ENCODE data around the gene SCYL3.

Gene SCYL3

GRCh38 chr1:169904834-169905233 lies 11.1 kb upstream of the SCYL3 start:
- TF ChIP-seq POLR2A (IDR thresholded peaks at IDR 0.05; ENCODE audit: extremely low read depth, insufficient read length) = no peak
- no peak for TF ChIP-seq MYC (IDR thresholded peaks at IDR 0.05; ENCODE audit: low read depth, low read length)
- TF ChIP-seq MAX (IDR thresholded peaks at IDR 0.05; ENCODE audit: low read depth, low read length) = no peak
- TF ChIP-seq CTCF (IDR thresholded peaks at IDR 0.05; ENCODE audit: low read depth, low read length) = no peak
- H3K4me3 ChIP-seq (ENCODE audit: low read depth, low read length) = no peak overlapping the region
- no peak for DNase-seq (ENCODE audit: low read depth)

GRCh38 chr1:169902751-169903150 lies 9.1 kb upstream of the SCYL3 start:
- no peak overlapping the region for H3K4me3 ChIP-seq (ENCODE audit: low read depth, low read length)
- DNase-seq (ENCODE audit: low read depth) = no peak
- TF ChIP-seq POLR2A (IDR thresholded peaks at IDR 0.05; ENCODE audit: extremely low read depth, insufficient read length) (no peak), CTCF (IDR thresholded peaks at IDR 0.05; ENCODE audit: low read depth, low read length) (no peak), MAX (IDR thresholded peaks at IDR 0.05; ENCODE audit: low read depth, low read length) (no peak), MYC (IDR thresholded peaks at IDR 0.05; ENCODE audit: low read depth, low read length) (no peak)

- H3K4me3 ChIP-seq (ENCODE audit: low read depth, low read length) = no peak overlapping the region
- TF ChIP-seq CTCF (IDR thresholded peaks at IDR 0.05; ENCODE audit: low read depth, low read length) = no peak
- no peak for TF ChIP-seq MAX (IDR thresholded peaks at IDR 0.05; ENCODE audit: low read depth, low read length)
- TF ChIP-seq POLR2A (IDR thresholded peaks at IDR 0.05; ENCODE audit: extremely low read depth, insufficient read length) = no peak
- no peak for TF ChIP-seq MYC (IDR thresholded peaks at IDR 0.05; ENCODE audit: low read depth, low read length)
- DNase-seq (ENCODE audit: low read depth) = no peak
Observed at GRCh38 chr1:169901115-169901514, 7.4 kb upstream of the SCYL3 start.

GRCh38 chr1:169900571-169900970 lies 6.9 kb upstream of the SCYL3 start:
- no peak overlapping the region for H3K4me3 ChIP-seq (ENCODE audit: low read depth, low read length)
- no peak for TF ChIP-seq MAX (IDR thresholded peaks at IDR 0.05; ENCODE audit: low read depth, low read length)
- TF ChIP-seq POLR2A (IDR thresholded peaks at IDR 0.05; ENCODE audit: extremely low read depth, insufficient read length) = no peak
- no peak for TF ChIP-seq CTCF (IDR thresholded peaks at IDR 0.05; ENCODE audit: low read depth, low read length)
- no peak for TF ChIP-seq MYC (IDR thresholded peaks at IDR 0.05; ENCODE audit: low read depth, low read length)
- no peak for DNase-seq (ENCODE audit: low read depth)

- no peak overlapping the region for H3K4me3 ChIP-seq (ENCODE audit: low read depth, low read length)
- TF ChIP-seq MAX (IDR thresholded peaks at IDR 0.05; ENCODE audit: low read depth, low read length) (no peak), MYC (IDR thresholded peaks at IDR 0.05; ENCODE audit: low read depth, low read length) (no peak), CTCF (IDR thresholded peaks at IDR 0.05; ENCODE audit: low read depth, low read length) (no peak), POLR2A (IDR thresholded peaks at IDR 0.05; ENCODE audit: extremely low read depth, insufficient read length) (no peak)
- no peak for DNase-seq (ENCODE audit: low read depth)
Observed at GRCh38 chr1:169899519-169900217, 6.0 kb upstream of the SCYL3 start.

All from NB4 (cell line).